ENCODE results near the gene PLXDC2. TPM values are rescaled to one million over a fixed set of nuclear protein-coding genes. Genes with fewer than 3 reads are reported as not detected.

The PLXDC2 gene
- total and polyA plus RNA-seq, 4 donors = 11.8 to 99.6 (median 40.8) TPM

GRCh38 chr10:20117471-20117870, 301.2 kb downstream of the PLXDC2 start:
- TF ChIP-seq CTCF (IDR thresholded peaks at IDR 0.05; ENCODE audit: control extremely low read depth, extremely low read depth) = no peak
- no peak overlapping the region for H3K27ac ChIP-seq (ENCODE audit: low read depth in 1 of 2, low read length in 1 of 2)
- no peaks in the 10 kb centered on the region for H3K9me3 ChIP-seq (ENCODE audit: control insufficient read depth in 4 of 4, insufficient read depth in 3 of 4, low read length in 3 of 4)
- peaks cover 0 to 6% (median 3%) of the 10 kb centered on the region in 4 donors for H3K36me3 ChIP-seq (ENCODE audit: control insufficient read depth in 4 of 4, insufficient read depth in 4 of 4, low read length in 4 of 4)
- H3K9ac ChIP-seq (ENCODE audit: insufficient read depth in 1 of 2, low read length in 2 of 2) = no peak overlapping the region
- no peak overlapping the region for H3K4me3 ChIP-seq
- H3K27me3 ChIP-seq (ENCODE audit: control insufficient read depth in 3 of 3, insufficient read depth in 3 of 3, low read length in 2 of 3) = no peaks in the 10 kb centered on the region
- H3K4me1 ChIP-seq (ENCODE audit: control insufficient read depth in 5 of 5, insufficient read depth in 5 of 5, low read length in 5 of 5) = peaks cover 0 to 4% (median 0%) of the 10 kb centered on the region in 5 donors
- WGBS, 2 donors = 96% methylated on average over 2 of the region's 2 CpGs
- no peak for ATAC-seq (ENCODE audit: insufficient read depth, low FRiP score)
- no peak for DNase-seq

GRCh38 chr10:20118119-20118518, 301.9 kb downstream of the PLXDC2 start:
- ATAC-seq (ENCODE audit: insufficient read depth, low FRiP score) (no peak), DNase-seq (no peak)
- Histone ChIP-seq H3K36me3 (ENCODE audit: control insufficient read depth in 4 of 4, insufficient read depth in 4 of 4, low read length in 4 of 4) (peaks cover 0 to 6% (median 2%) of the 10 kb centered on the region in 4 donors), H3K4me1 (ENCODE audit: control insufficient read depth in 5 of 5, insufficient read depth in 5 of 5, low read length in 5 of 5) (peaks cover 0 to 4% (median 0%) of the 10 kb centered on the region in 5 donors), H3K9me3 (ENCODE audit: control insufficient read depth in 4 of 4, insufficient read depth in 3 of 4, low read length in 3 of 4) (no peaks in the 10 kb centered on the region), H3K4me3 (no peak overlapping the region), H3K9ac (ENCODE audit: insufficient read depth in 1 of 2, low read length in 2 of 2) (no peak overlapping the region), H3K27ac (ENCODE audit: low read depth in 1 of 2, low read length in 1 of 2) (no peak overlapping the region), H3K27me3 (ENCODE audit: control insufficient read depth in 3 of 3, insufficient read depth in 3 of 3, low read length in 2 of 3) (no peaks in the 10 kb centered on the region)
- WGBS, 2 donors = 85 to 88% methylated on average over 2 of the region's 2 CpGs
- no peak for TF ChIP-seq CTCF (IDR thresholded peaks at IDR 0.05; ENCODE audit: control extremely low read depth, extremely low read depth)

- ATAC-seq (ENCODE audit: insufficient read depth, low FRiP score) = no peak
- 71 to 75% methylated on average over 2 of the region's 2 CpGs for WGBS, 2 donors
- H3K4me1 ChIP-seq (ENCODE audit: control insufficient read depth in 5 of 5, insufficient read depth in 5 of 5, low read length in 5 of 5) = no peaks in the 10 kb centered on the region
Observed at GRCh38 chr10:20128811-20129210, 312.6 kb downstream of the PLXDC2 start.

More at GRCh38 chr10:20128811-20129210, 312.6 kb downstream of the PLXDC2 start:
- Histone ChIP-seq H3K4me3 (no peak overlapping the region), H3K27me3 (ENCODE audit: control insufficient read depth in 3 of 3, insufficient read depth in 3 of 3, low read length in 2 of 3) (no peaks in the 10 kb centered on the region), H3K9me3 (ENCODE audit: control insufficient read depth in 4 of 4, insufficient read depth in 3 of 4, low read length in 3 of 4) (peaks cover 0 to 9% (median 2%) of the 10 kb centered on the region in 4 donors), H3K27ac (ENCODE audit: low read depth in 1 of 2, low read length in 1 of 2) (no peak overlapping the region), H3K36me3 (ENCODE audit: control insufficient read depth in 4 of 4, insufficient read depth in 4 of 4, low read length in 4 of 4) (no peaks in the 10 kb centered on the region), H3K9ac (ENCODE audit: insufficient read depth in 1 of 2, low read length in 2 of 2) (no peak overlapping the region)
- TF ChIP-seq CTCF (IDR thresholded peaks at IDR 0.05; ENCODE audit: control extremely low read depth, extremely low read depth) = no peak
- DNase-seq = no peak

Measured in lung (tissue), 12 donors.